MM.1S (cell line): ENCODE data around the gene KCTD18.

Source experiments
- CTCF ChIP-seq: fragments of 300-600 bp; sonication (generic); IDR thresholded peaks from 2 replicates; pipeline ENCODE4 v1.5.1; 2016; ENCODE audit warnings: antibody characterized with exemption, low read length, mixed read lengths
- EZH2 ChIP-seq: fragments of 300-600 bp; sonication (generic); optimal IDR thresholded peaks from 2 replicates; pipeline ENCODE3; 2017; ENCODE audit warnings: low read depth, mild to moderate bottlenecking, antibody characterized with exemption, low read length, mixed read lengths
- EZH2phosphoT487 ChIP-seq: fragments of 300-600 bp; sonication (generic); IDR thresholded peaks from 2 replicates; pipeline ENCODE4 v1.6.1; 2018; ENCODE audit warnings: antibody characterized with exemption, low read length

- TF ChIP-seq CTCF (no peak), EZH2 (no peak), EZH2phosphoT487 (no peak)
These were observed 58.4 kb downstream of the KCTD18 start for GRCh38 chr2:200451511-200451910.
